NK-92 treated with Interleukin-12 subunit alpha and Interleukin-12 subunit beta, amount 100 ng/mL, for 24 hours (cell line): ENCODE data around the gene OPA1.
A peak's percentile ranks its signal among the peaks of the same experiment; 100 is the strongest.

Source experiments
- DNase-seq: peaks from one replicate; lab custom pipeline; 2025; lab: John Stamatoyannopoulos, UW

The OPA1 gene, protein sequence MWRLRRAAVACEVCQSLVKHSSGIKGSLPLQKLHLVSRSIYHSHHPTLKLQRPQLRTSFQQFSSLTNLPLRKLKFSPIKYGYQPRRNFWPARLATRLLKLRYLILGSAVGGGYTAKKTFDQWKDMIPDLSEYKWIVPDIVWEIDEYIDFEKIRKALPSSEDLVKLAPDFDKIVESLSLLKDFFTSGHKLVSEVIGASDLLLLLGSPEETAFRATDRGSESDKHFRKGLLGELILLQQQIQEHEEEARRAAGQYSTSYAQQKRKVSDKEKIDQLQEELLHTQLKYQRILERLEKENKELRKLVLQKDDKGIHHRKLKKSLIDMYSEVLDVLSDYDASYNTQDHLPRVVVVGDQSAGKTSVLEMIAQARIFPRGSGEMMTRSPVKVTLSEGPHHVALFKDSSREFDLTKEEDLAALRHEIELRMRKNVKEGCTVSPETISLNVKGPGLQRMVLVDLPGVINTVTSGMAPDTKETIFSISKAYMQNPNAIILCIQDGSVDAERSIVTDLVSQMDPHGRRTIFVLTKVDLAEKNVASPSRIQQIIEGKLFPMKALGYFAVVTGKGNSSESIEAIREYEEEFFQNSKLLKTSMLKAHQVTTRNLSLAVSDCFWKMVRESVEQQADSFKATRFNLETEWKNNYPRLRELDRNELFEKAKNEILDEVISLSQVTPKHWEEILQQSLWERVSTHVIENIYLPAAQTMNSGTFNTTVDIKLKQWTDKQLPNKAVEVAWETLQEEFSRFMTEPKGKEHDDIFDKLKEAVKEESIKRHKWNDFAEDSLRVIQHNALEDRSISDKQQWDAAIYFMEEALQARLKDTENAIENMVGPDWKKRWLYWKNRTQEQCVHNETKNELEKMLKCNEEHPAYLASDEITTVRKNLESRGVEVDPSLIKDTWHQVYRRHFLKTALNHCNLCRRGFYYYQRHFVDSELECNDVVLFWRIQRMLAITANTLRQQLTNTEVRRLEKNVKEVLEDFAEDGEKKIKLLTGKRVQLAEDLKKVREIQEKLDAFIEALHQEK

DNA sequence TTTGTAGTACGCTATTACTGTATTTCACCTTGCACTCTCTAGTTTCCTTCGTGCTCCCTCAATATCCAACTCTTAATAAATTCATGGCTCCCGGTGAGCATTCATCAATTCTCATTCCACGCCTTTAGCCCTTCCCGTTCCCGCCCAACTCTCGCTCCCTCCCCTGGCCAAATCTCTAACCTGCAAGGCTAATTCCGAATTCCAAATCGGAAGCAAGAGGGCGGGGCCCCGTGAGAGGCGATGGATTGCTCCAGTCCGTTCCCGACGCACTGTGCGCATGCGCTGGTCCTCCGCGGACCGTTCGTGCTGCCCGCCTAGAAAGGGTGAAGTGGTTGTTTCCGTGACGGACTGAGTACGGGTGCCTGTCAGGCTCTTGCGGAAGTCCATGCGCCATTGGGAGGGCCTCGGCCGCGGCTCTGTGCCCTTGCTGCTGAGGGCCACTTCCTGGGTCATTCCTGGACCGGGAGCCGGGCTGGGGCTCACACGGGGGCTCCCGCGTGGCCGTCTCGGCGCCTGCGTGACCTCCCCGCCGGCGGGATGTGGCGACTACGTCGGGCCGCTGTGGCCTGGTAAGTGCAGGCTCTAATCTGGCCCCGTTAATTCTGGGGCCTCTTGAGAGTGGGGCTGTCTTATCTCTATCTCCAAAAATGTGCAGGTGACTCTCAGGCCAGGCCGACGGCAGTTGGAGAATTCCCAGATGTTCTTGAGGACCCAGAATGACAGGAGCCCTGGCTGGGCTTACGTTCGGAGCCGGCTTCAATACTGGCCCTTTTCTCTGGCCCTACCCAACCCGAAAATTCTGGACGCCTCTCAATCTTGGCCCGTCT, at the start of gene OPA1:
TSS of gene OPA1 (plus strand) at position 368 of the 827 bp plus-strand sequence. CDS start at position 538, 170 bp downstream.
- DNase-seq: peak; percentile 95

DNA sequence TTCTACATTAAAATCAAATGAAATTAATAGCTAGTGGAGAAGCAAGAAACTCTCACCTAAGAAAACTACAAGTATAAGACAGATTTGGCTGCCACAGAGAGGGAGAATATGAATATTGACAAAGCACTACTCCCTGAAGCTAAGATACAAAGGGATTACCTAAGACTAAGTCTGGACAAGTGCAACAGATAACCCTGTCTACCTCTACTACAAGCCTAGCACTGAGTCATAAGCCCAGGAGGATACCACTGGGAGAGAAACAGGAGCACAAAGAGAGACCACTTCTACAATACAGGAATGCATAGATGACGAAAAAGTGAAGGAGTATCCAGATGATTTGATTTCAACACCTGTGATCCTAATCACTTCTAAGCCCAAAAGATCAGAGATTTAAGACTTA, 48.7 kb upstream of the OPA1 start:
- DNase-seq: no peak

DNA sequence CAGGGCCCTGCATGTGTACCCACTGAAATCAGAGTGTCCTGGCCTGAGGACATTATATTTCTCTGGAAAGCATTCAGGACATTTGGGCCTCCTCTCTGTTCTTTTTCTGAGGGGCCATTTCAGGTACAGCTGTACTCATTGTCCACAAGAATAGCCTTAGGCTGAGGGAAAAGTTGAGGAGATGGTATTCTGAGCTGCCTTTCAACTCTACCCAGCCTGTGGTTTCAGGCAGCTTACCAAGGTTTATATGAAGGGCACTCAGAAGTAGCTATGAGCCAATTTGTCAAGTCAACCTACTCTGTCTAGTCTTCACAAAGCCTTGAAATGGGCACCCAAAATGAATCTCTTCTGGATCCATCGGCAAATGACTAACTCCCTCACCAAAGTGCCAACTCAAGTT, 47.7 kb upstream of the OPA1 start:
- no peak for DNase-seq

DNA sequence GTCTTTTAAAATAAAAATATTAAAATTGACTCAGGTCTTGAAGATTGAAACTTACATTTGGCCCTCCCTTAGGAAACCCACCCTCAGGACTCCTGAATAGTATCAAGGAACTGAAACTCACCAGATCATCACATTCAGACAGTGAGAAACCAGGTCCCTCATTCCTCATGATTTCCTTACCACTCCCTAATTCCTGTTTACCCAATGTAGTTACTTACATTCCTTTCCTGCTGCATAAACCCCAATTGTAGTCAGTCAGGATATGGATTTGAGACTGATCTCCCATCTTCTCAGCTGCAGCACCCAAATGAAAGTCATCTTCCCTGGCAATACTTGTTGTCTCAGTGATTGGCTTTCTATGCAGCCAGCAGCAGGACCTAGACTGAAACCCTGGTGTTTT, 46.9 kb upstream of the OPA1 start:
- DNase-seq: no peak

DNA sequence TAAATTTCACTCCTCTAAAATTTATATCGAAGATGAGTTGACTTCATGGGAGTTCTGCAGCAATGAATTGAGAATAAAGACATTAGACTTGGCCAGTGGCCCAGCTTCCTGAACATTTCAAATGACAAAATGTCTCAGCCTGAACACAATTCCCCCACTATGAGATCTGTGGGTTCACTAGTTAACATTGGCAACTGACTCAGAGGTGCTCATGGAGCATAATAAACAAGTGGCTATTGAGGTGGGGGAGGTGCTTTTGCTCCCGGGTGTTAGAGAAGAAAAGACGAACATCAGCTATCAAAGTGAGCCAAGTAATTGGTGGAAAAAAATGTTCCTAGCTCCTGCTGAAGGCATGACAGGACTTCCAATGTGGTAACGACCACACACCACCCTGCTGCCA, 44.6 kb upstream of the OPA1 start:
- no peak for DNase-seq

DNA sequence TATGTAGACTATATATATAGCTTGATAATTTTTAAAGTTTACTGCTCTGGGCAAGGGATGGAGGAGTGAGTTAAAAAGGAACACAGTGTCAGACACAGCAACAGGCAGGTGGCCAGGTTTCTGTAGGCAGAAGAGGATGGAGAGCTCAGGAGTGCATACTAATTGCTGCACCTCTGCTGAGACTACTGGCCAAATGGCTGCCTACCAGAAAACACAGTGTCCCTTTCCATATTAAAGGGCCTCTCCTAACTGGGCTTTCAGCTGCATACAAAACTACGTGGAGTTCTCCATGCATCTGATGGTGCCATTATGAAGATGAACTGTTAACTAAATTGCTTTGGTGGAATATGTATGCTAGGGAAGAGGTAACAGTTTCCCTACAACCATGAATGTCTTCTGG, 40.1 kb upstream of the OPA1 start:
- no peak for DNase-seq

DNA sequence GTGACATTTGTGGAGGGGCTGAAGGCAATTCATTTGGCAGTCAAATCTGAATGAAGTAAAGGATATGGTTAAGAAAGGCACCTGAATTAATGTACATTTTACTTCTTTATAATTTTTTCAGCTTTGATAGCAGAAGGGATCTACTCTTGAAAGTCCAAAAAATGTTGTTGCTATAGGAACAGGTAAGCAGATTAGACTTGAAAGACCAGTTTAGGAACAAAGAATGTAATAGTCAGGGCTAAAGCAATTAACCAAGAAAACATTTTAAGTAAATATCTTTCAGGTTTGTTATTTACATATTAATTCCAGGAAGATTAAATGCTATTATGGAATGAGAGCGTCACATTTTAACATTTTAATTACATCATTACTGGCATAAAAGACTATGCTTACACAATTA, 39.4 kb upstream of the OPA1 start:
- no peak for DNase-seq

DNA sequence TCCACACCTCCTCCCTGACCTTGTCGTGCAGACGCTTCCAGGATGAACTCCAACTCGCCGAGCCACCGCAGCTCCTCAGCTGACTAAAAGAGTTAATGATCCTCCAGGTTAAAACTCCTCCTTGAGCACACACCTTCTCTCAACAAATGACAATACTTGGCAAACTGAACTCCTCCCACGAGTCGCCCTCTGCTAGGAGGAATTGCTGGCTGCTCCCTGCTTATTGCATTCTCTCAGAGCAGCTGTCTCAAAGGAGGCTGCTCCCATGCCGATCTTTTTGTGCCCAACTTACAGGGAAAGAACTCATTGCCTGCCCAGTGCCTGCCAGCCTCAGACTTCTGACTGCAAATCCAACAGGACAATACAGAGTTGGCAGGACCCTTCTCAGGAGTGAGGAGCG, 38.2 kb upstream of the OPA1 start, which contains the start of gene ATP13A4:
TSS of gene ATP13A4 (minus strand) at position 85 of the 400 bp plus-strand sequence. CDS start 96 bp downstream, outside the sequence.
- no peak for DNase-seq

DNA sequence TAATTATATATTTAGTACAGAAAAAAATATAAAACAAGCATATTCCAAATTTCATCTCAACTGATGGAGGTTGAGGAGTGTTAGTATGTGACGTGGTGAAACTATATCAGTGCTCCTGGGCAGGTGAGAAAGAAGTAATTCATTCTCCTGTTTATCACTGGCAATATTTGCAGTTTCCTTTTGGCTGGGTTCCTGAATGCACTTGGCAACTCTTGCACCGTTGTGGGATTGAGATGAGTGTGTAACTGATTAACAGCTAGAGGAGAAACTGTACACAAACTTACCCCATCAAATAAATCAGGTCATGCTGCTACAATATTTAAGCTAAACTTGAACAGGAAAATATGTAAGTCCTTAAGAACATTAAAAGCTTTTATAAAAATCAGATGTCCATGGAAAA, 36.2 kb upstream of the OPA1 start:
- DNase-seq: no peak

DNA sequence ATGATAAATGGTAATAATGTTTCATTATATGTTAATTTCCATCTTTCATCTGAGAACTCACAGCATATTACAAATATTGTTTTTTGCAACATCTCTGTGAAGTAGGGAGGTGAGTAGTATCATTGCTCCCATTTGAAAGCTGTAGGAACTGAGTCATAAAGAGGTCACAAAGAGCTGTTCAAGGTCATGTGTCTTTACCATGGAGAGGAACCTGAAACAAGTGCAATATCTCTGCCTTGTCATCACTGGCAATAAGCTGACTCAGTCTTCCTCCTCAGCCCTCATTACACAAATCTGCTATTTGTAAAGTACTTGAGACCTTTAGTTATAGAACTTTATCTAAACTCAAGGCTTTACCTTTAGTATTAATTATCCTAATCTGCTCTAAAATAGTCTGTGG, 33.9 kb upstream of the OPA1 start:
- no peak for DNase-seq

DNA sequence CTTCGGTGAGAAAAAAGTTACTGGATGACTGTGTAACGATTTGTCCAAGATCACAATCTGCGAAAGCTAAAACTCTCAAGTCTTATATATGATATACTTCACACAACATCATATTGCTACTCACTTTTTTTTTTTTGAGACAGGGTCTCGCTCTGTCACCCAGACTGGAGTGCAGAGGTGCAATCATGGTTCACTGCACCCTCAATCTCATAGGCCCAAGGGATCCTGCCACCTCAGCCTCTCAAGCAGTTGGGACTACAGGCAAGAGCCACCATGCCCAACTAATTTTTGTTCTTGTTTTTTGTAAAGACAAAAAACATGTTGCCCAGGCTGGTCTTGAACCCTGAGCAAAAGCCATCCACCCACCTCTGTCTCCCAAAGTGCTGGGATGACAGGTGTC, 32.9 kb upstream of the OPA1 start:
- DNase-seq: no peak

DNA sequence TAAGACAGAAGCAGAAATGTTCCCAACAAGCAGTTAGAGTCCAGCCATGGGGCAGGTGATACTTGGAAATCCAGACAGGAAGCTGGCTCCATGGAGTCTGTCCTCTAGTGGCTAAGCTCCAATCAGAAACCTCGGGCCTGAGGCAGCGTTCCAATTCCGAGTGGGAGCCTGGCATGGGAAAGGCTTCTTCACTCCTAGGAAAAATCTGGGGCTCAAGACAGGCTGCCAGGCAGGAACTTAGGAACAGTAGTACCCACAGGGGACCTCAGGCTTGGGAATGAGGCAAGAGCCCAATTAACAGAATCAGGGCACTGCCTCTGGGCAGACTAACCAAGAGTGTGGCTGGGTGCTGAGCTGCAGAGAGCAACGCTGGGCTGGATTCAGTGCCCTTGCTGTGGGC, 32.1 kb upstream of the OPA1 start:
- no peak for DNase-seq

DNA sequence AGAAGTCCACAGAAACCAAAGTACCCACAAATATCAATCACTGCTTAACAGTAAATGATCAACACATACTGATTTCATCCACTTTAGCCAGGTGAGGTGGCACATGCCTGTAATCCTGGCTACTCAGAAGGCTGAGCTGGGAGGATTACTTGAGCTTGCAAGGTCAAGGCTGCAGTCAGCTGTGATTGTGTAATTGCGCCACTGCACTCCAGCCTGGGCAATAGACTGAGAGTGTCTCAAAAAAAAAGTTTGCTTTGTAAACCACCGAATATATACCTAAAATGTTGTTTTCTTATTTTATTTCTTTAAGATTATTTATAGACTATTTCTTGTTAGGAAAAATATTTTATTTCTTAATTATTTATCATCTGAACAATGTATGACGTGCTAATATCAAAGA, 29.6 kb upstream of the OPA1 start:
- DNase-seq: no peak

DNA sequence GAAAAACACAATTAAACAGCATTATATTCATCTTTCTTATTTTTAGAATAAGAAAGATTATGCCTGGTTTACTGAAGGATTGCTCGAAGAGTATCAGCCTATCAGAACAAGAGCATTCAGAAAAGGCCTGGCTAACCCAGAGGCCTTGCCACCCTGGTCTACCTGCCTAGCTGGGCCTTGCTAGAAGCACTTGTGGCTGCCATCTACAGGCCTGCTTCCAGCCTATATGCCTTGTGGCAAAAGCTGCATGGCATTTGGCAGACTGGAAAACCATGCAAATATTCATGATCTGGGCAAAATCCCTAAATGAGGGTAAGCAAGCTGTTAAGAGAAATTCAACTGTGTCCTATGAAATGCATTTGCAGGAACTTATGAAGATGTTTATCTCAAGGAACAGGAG, 29.0 kb upstream of the OPA1 start:
- DNase-seq: no peak

DNA sequence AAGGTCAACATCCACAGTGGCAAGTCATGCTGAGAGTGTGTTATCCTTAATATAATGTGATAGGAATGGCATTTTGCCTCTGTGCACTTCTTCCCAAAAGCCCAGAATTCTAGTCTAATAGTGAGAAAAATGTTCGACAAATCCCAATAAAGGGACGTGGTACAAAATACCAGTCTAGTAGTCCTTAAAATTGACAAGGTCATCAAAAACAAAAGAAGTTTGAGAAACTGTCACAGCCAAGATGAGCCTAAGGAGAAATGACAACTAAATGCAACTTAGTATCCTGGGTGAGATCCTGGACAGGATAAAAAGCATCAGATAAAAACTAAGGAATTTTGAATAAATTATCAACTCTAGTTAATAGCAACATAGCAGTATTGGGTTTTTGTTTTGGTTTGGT, 23.9 kb upstream of the OPA1 start:
- no peak for DNase-seq

DNA sequence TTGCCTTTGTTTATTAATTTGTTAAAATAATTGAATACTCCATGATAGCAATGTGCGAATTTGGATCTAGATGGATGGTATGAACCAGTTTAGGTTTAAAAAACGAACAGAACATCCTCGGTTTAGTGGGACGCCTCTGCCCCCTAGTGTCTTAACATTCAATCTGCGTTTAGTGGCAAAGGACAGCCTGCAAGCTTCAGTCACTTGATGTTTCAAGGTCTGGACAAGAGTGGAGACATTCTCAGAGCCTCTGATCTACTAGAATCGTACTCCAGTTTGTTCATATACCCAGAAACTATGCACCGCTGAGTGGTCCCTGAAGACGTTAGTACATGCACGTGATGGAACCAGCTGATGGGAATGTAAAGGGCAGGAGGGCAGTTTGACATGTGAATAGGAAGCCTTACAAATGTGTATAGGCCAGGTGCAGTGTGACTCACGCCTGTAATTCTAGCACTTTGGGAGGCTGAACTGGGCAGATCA, 20.5 kb upstream of the OPA1 start:
- DNase-seq: no peak

DNA sequence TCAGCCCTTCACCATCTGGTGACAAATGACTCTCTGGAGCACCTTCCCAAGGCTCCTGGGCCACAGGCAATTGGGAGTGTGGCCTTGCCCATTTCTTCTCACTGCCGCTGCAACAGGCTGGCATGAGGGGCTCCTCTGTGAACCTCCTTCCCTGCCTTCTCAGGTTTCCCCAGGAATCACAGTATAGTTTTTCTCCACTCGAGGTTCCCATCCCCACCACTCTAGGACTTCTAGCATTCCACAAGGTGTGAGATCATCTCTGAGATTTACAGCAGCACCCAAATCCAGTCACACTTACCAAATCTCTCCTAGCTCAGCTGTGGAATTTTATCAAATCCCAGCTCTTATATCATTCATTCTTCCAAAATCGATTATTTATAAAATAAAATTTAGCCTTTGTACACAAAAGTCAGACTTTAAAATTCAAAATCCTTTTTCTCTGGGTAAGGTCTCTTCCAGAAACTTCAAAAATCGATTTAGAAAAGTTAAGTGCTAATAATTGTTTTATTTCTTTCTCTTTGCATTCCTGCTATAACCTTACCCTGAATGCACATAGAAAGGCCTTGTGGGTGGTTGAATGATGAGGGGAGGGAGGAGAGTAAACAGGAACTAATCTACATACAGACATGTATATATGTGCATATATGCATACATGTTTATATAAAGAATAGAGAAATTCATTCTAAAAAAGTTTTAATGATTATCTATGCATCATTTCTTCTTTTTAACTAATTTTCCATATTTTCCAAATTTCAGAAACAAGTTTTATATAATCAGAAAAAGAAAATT, 19.4 kb upstream of the OPA1 start:
- DNase-seq: no peak

DNA sequence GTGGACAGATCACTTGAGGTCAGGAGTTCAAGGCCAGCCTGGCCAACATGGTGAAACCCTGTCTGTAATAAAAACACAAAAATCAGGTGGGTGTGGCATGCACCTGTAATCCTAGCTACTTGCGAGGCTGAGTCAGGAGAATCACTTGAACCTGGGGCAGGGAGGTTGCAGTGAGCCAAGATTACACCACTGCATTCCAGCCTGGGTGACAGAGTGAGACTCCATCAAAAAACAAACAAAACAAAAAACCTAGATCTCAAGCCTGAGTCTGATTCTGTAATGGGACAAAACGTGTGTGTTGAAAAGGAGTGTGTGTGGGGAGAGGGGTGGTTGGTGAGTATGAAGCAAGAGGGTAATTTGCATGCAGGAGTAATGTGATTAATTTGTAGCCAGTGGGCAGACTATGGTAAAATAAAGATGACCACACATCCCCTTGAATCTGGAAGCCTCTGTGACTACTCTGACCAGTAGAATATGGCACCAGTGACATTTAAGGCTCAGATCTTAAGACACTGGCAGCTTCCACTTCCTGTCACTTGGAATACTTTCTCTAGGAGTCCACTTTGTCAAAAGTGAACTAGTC, 18.4 kb upstream of the OPA1 start:
- DNase-seq: no peak

DNA sequence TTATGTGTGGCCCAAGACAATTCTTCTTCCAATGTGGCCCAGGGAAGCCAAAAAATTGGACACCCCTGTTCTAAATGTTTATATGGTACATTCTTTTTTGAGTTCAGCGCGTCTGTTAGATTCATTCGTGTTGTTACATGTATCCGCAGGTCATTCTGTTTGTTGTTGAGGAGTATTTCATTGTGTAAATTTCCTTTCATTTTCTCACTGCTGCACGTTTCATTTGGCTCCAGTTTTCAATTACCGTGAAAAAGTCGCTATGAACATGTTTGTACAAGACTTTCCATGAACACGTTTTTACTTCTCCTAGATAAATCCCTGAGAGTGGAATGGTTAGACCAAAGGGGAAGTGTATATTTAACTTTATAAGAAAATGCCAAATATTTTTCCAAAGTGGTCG, 7.5 kb upstream of the OPA1 start:
- no peak for DNase-seq

DNA sequence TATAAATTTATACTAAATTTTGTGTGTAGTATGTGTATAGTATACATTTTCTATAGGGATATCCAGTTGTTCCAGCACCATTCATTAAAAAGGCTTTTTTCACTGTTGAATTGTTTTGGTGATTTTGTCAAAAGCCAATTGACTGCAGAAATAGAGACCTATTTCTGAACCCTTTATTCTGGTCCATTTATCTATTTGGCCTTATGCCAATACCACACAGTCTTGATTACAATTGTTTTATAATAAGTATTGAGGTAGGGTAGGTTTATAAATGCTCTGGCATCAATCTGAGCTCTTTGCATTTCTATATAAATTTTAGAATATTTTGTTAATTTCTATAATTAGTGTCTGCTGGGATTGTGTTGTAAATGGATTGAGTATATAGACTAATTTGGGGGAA, 6.5 kb upstream of the OPA1 start:
- no peak for DNase-seq

DNA sequence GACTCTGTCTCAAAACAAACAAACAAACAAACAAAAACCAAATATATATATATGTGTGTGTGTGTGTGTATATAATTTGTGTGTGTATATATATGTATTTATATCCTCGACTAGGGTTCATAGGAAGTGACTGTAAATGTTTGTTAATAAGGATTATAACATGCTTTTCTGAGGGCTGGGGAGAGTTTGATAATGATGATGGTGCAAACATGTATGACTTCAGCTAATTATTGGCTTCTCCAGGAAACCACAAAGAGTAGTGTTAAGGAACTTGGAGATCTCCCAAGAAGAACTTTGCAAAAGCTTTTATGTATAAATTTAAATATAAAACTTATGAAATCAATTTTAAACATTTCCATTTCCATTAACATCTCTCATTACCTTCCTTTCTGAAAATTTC, 3.9 kb upstream of the OPA1 start:
- DNase-seq: no peak
